ENCODE results near the gene SCG2. TPM values are rescaled to one million over a fixed set of nuclear protein-coding genes. Genes with fewer than 3 reads are reported as not detected.

The SCG2 gene
- total RNA-seq, 3 donors from 2014 or later (not counting 1 experiment from before 2014, with no cell fraction given) = 0.13 TPM; not detected in 2

- no peak for ATAC-seq
- Histone ChIP-seq H3K27me3 (ENCODE audit: control insufficient read depth, insufficient read depth, low read length) (peaks cover 9% of the 10 kb centered on the region), H3K4me3 (ENCODE audit: low read length) (no peak overlapping the region), H3K27ac (ENCODE audit: low read length) (no peak overlapping the region), H3K9me3 (ENCODE audit: control insufficient read depth, insufficient read depth, low read length) (no peaks in the 10 kb centered on the region), H3K4me1 (ENCODE audit: control insufficient read depth, insufficient read depth, low read length) (no peaks in the 10 kb centered on the region), H3K36me3 (ENCODE audit: control insufficient read depth, insufficient read depth, low read length) (no peaks in the 10 kb centered on the region)
- H3K27me3 Mint-ChIP-seq (ENCODE audit: low read depth in 2 of 2) = peaks cover 7 to 11% of the 10 kb centered on the region in 2 donors
- no peaks in the 10 kb centered on the region for H3K4me1 Mint-ChIP-seq
- no peaks in the 10 kb centered on the region for H3K36me3 Mint-ChIP-seq
- intact Hi-C loops (cut with micrococcal nuclease) = no loop called here
- H3K27ac Mint-ChIP-seq = no peak overlapping the region
- no peak overlapping the region for H3K4me3 Mint-ChIP-seq
- 89% methylated on average over 2 of the region's 2 CpGs for WGBS (ENCODE audit: insufficient coverage)
- no peak for TF ChIP-seq CTCF (IDR thresholded peaks at IDR 0.05)
- no peak for DNase-seq
- H3K9me3 Mint-ChIP-seq = peaks cover 0 to 3% of the 10 kb centered on the region in 2 donors
Measured at GRCh38 chr2:223602972-223603371, 811 bp upstream of the SCG2 start.

- H3K27me3 ChIP-seq (ENCODE audit: control insufficient read depth, insufficient read depth, low read length) = peaks cover 9% of the 10 kb centered on the region
- H3K27ac ChIP-seq (ENCODE audit: low read length) = no peak overlapping the region
- no peak for ATAC-seq
- no peaks in the 10 kb centered on the region for H3K9me3 ChIP-seq (ENCODE audit: control insufficient read depth, insufficient read depth, low read length)
- Mint-ChIP-seq H3K4me3 (no peak overlapping the region), H3K27me3 (ENCODE audit: low read depth in 2 of 2) (peaks cover under 1 to 2% of the 10 kb centered on the region in 2 donors), H3K27ac (no peak overlapping the region), H3K9me3 (peaks cover 0 to 3% of the 10 kb centered on the region in 2 donors), H3K4me1 (no peaks in the 10 kb centered on the region), H3K36me3 (no peaks in the 10 kb centered on the region)
- H3K4me1 ChIP-seq (ENCODE audit: control insufficient read depth, insufficient read depth, low read length) = no peaks in the 10 kb centered on the region
- H3K4me3 ChIP-seq (ENCODE audit: low read length) = no peak overlapping the region
- no peak for TF ChIP-seq CTCF (IDR thresholded peaks at IDR 0.05)
- intact Hi-C loops (cut with micrococcal nuclease) = no loop called here
- no peak for DNase-seq
- H3K36me3 ChIP-seq (ENCODE audit: control insufficient read depth, insufficient read depth, low read length) = no peaks in the 10 kb centered on the region
Measured at GRCh38 chr2:223601018-223601417, 1.1 kb downstream of the SCG2 start.

GRCh38 chr2:223599640-223600380 is 2.4 kb downstream of the SCG2 start:
- 70% methylated on average over 5 of the region's 6 CpGs for WGBS (ENCODE audit: insufficient coverage)
- Histone ChIP-seq H3K27ac (ENCODE audit: low read length) (no peak overlapping the region), H3K36me3 (ENCODE audit: control insufficient read depth, insufficient read depth, low read length) (no peaks in the 10 kb centered on the region), H3K27me3 (ENCODE audit: control insufficient read depth, insufficient read depth, low read length) (peaks cover 9% of the 10 kb centered on the region), H3K4me3 (ENCODE audit: low read length) (no peak overlapping the region), H3K9me3 (ENCODE audit: control insufficient read depth, insufficient read depth, low read length) (no peaks in the 10 kb centered on the region), H3K4me1 (ENCODE audit: control insufficient read depth, insufficient read depth, low read length) (no peaks in the 10 kb centered on the region)
- no peaks in the 10 kb centered on the region for H3K36me3 Mint-ChIP-seq
- ATAC-seq (no peak), DNase-seq (no peak)
- H3K27me3 Mint-ChIP-seq (ENCODE audit: low read depth in 2 of 2) = no peaks in the 10 kb centered on the region
- no peak overlapping the region for H3K4me3 Mint-ChIP-seq
- peaks cover 0 to 3% of the 10 kb centered on the region in 2 donors for H3K9me3 Mint-ChIP-seq
- intact Hi-C loops (cut with micrococcal nuclease) = no loop called here
- no peak overlapping the region for H3K27ac Mint-ChIP-seq
- H3K4me1 Mint-ChIP-seq = no peaks in the 10 kb centered on the region
- TF ChIP-seq CTCF (IDR thresholded peaks at IDR 0.05) = no peak

All from natural killer cell (primary cell).